Esophagus muscularis mucosa (tissue), 3 donors: Measurements from ENCODE around the gene KLF11.

Experiments
- CTCF ChIP-seq, 3 experiments: fragments of 200-600 bp in 2 of 3; fragments of 450-650 bp in 1 of 3; sonication (generic) in 2 of 3; IDR thresholded peaks; one replicate each; pipeline ENCODE4 v1.5.1; 2017 to 2019; ENCODE audit warnings: antibody characterized with exemption in 3 of 3, mild to moderate bottlenecking in 2 of 3, moderate library complexity in 1 of 3
- POLR2A ChIP-seq: fragments of 450-650 bp; IDR thresholded peaks from one replicate; pipeline ENCODE4 v1.6.1; 2017; ENCODE audit warnings: antibody characterized with exemption, moderate library complexity, mild to moderate bottlenecking, low read depth

- TF ChIP-seq POLR2A (no peak), CTCF (IDR thresholded peaks at IDR 0.05) (no peak)
Measured at GRCh38 chr2:10086950-10087349, 43.6 kb downstream of the KLF11 start.
